Keratinocyte (primary cell): ENCODE measurements around the gene GRIN2D. TPM values are rescaled to one million over a fixed set of nuclear protein-coding genes. Genes with fewer than 3 reads are reported as not detected.

ENCODE experiments used
- DNase-seq: peaks from one replicate; pipeline ENCODE4 v3.0.0-alpha.2; 2011; ENCODE audit warnings: low read depth, missing footprints, low spot score
- FAIRE-seq: peaks from 2 replicates; lab custom pipeline; 2011; peaks lifted over from hg19 to GRCh38; lab: Jason Lieb, UNC
- H2AFZ ChIP-seq: 2 replicates; pipeline ENCODE4 v1.6.0; 2012; ENCODE audit warnings: low read length, control low read depth, inconsistent platforms; ENCODE audit not compliant: control insufficient read depth
- H3K27ac ChIP-seq: 2 replicates; pipeline ENCODE4 v1.5.1; 2011; ENCODE audit warnings: low read length; ENCODE audit not compliant: control insufficient read depth, insufficient read depth
- H3K27me3 ChIP-seq: 3 replicates; pipeline ENCODE4 v1.6.0; 2011; ENCODE audit warnings: low read length; ENCODE audit not compliant: control insufficient read depth, insufficient read depth; ENCODE audit errors: extremely low read depth
- H3K36me3 ChIP-seq, 2 experiments: 2 replicates in 1 of 2; 3 replicates in 1 of 2; pipeline ENCODE4 v1.5.1; 2011; ENCODE audit warnings: low read length in 2 of 2, mild to moderate bottlenecking in 1 of 2; ENCODE audit not compliant: control insufficient read depth in 2 of 2, insufficient read depth in 2 of 2; ENCODE audit errors: extremely low read depth in 1 of 2
- H3K4me1 ChIP-seq: 3 replicates; pipeline ENCODE4 v1.5.1; 2011; ENCODE audit warnings: low read length; ENCODE audit not compliant: control insufficient read depth, insufficient read depth; ENCODE audit errors: extremely low read depth
- H3K4me2 ChIP-seq: 3 replicates; pipeline ENCODE4 v1.6.0; 2011; ENCODE audit warnings: low read depth, low read length; ENCODE audit not compliant: control insufficient read depth, insufficient read depth; ENCODE audit errors: extremely low read depth
- H3K4me3 ChIP-seq, 3 experiments: fragments of 200-600 bp in 1 of 3; sonication (generic) in 1 of 3; 2 replicates in 2 of 3; 3 replicates in 1 of 3; pipeline ENCODE4 v1.5.1; 2011 to 2016; ENCODE audit warnings: low read length in 3 of 3, mild to moderate bottlenecking in 3 of 3, control low read depth in 2 of 3, inconsistent platforms in 1 of 3, low read depth in 1 of 3, mixed read lengths in 1 of 3, mixed run types in 1 of 3, moderate library complexity in 1 of 3; ENCODE audit not compliant: control insufficient read depth in 2 of 3, insufficient read depth in 2 of 3; ENCODE audit errors: extremely low read depth in 1 of 3
- H3K79me2 ChIP-seq: 2 replicates; pipeline ENCODE4 v1.6.0; 2012; ENCODE audit warnings: low read length; ENCODE audit not compliant: control insufficient read depth, insufficient read depth
- H3K9ac ChIP-seq: 3 replicates; pipeline ENCODE4 v1.6.0; 2011; ENCODE audit warnings: low read length; ENCODE audit not compliant: control insufficient read depth, insufficient read depth; ENCODE audit errors: extremely low read depth
- H3K9me1 ChIP-seq: 3 replicates; pipeline ENCODE4 v1.6.0; 2011; ENCODE audit warnings: low read length; ENCODE audit not compliant: control insufficient read depth, insufficient read depth; ENCODE audit errors: extremely low read depth
- H3K9me3 ChIP-seq: 2 replicates; pipeline ENCODE4 v1.5.1; 2012; ENCODE audit warnings: low read depth, low read length; ENCODE audit not compliant: control insufficient read depth
- H4K20me1 ChIP-seq: 3 replicates; pipeline ENCODE4 v1.6.0; 2011; ENCODE audit warnings: low read length; ENCODE audit not compliant: control insufficient read depth, insufficient read depth; ENCODE audit errors: extremely low read depth
- CTCF ChIP-seq, 3 experiments: IDR thresholded peaks in 1 of 3; conservative IDR thresholded peaks in 1 of 3; optimal IDR thresholded peaks in 1 of 3; 2 replicates in 2 of 3; 3 replicates in 1 of 3; pipeline versions ENCODE3 to v1.5.1; 2011; ENCODE audit warnings: low read length in 3 of 3, mild to moderate bottlenecking in 3 of 3, moderate library complexity in 2 of 3, control low read depth in 1 of 3, inconsistent platforms in 1 of 3; ENCODE audit not compliant: insufficient read depth in 2 of 3; ENCODE audit errors: extremely low read depth in 1 of 3
- EZH2 ChIP-seq: IDR thresholded peaks from one replicate; pipeline ENCODE4 v1.6.1; 2012; ENCODE audit warnings: inconsistent platforms, mild to moderate bottlenecking, low read length, moderate library complexity
- dilution Hi-C: fragments of 300-500 bp; cut with MboI; formaldehyde crosslinking; loops from one replicate; pipeline ENCODE4 v1.7.0; 2020; ENCODE audit warnings: low sequenced_read_pairs; ENCODE audit not compliant: extremely low pct_ligation_motif_present
- polyA plus RNA-seq, 5 experiments: library from polyadenylated mRNA; depleted of rRNA in 3 of 5; stranded (reverse) in 3 of 5; stranded (forward) in 1 of 5; unstranded in 1 of 5; fragments of >200 nt; gene quantifications; 1 replicate in 1 of 5; 2 replicates in 3 of 5; 3 replicates in 1 of 5; pipeline versions ENCODE4 v1.2.1 to v1.2.3, GENCODE V29; 2011 to 2012; ENCODE audit warnings: missing spikeins in 2 of 5, low read depth in 1 of 5, low replicate concordance in 1 of 5

GRIN2D gene
- polyA plus RNA-seq, 1 donor (not counting 4 experiments of a cell fraction or from before 2014, with no cell fraction given) = 0.04 TPM

- Histone ChIP-seq H3K36me3 (no peaks in the 10 kb centered on the region), H3K79me2 (no peaks in the 10 kb centered on the region), H4K20me1 (no peaks in the 10 kb centered on the region), H2AFZ (no peak overlapping the region), H3K27ac (no peak overlapping the region), H3K4me1 (peaks cover 8% of the 10 kb centered on the region), H3K27me3 (no peaks in the 10 kb centered on the region), H3K9me3 (no peaks in the 10 kb centered on the region), H3K4me2 (no peak overlapping the region), H3K9me1 (no peaks in the 10 kb centered on the region), H3K4me3 (no peak overlapping the region), H3K9ac (no peak overlapping the region)
- dilution Hi-C loops = no loop called here
- no peak for FAIRE-seq
- DNase-seq = no peak
- no peak for TF ChIP-seq CTCF (optimal IDR thresholded peaks at IDR 0.05 in 1 of 3, IDR thresholded peaks at IDR 0.05 in 1 of 3, conservative IDR thresholded peaks at IDR 0.05 in 1 of 3; ENCODE audit: extremely low read depth in 1 of 3, insufficient read depth in 2 of 3, low read length in 3 of 3)
- TF ChIP-seq EZH2 = no peak
Observed at GRCh38 chr19:48415395-48415794, 21.9 kb downstream of the GRIN2D start.

GRCh38 chr19:48415806-48416221 lies 22.3 kb downstream of the GRIN2D start:
- H3K4me2 ChIP-seq = no peak overlapping the region
- no peak overlapping the region for H3K27ac ChIP-seq
- no peak for DNase-seq
- H2AFZ ChIP-seq = no peak overlapping the region
- H3K9me1 ChIP-seq = no peaks in the 10 kb centered on the region
- H3K9ac ChIP-seq = no peak overlapping the region
- no peaks in the 10 kb centered on the region for H3K27me3 ChIP-seq
- no peaks in the 10 kb centered on the region for H3K9me3 ChIP-seq
- no peak for TF ChIP-seq CTCF (optimal IDR thresholded peaks at IDR 0.05 in 1 of 3, IDR thresholded peaks at IDR 0.05 in 1 of 3, conservative IDR thresholded peaks at IDR 0.05 in 1 of 3; ENCODE audit: extremely low read depth in 1 of 3, insufficient read depth in 2 of 3, low read length in 3 of 3)
- TF ChIP-seq EZH2 = no peak
- dilution Hi-C loops = no loop called here
- H3K4me1 ChIP-seq = peaks cover 8% of the 10 kb centered on the region
- H3K79me2 ChIP-seq = no peaks in the 10 kb centered on the region
- FAIRE-seq = no peak
- no peaks in the 10 kb centered on the region for H3K36me3 ChIP-seq
- H3K4me3 ChIP-seq = no peak overlapping the region
- no peaks in the 10 kb centered on the region for H4K20me1 ChIP-seq
